SK-N-SH (cell line): ENCODE measurements around the gene CD34. TPM values are rescaled to one million over a fixed set of nuclear protein-coding genes. Genes with fewer than 3 reads are reported as not detected.

Experiments used
- CTCF ChIA-PET: fragments of 300-600, 350-600 bp; formaldehyde crosslinking; extraction: SDS; loops from one replicate; lab custom pipeline; 2021; lab: Yijun Ruan, JAX
- POLR2A ChIA-PET: fragments of 350-600 bp; sonication (Branson Sonifier 250); formaldehyde crosslinking; extraction: SDS; loops from one replicate; lab custom pipeline; 2020; ENCODE audit warnings: antibody characterized with exemption, inconsistent platforms; lab: Yijun Ruan, JAX
- DNase-seq: peaks from one replicate; pipeline ENCODE4 v3.0.0; 2012
- H2AFZ ChIP-seq: fragments of 200-600 bp; sonication (generic); 2 replicates; pipeline ENCODE4 v1.8.1; 2016; ENCODE audit warnings: antibody characterized with exemption, mild to moderate bottlenecking, low read depth
- H3F3A ChIP-seq: fragments of 200-600 bp; sonication (generic); replicated peaks from 2 replicates; pipeline ENCODE3; 2016; ENCODE audit warnings: antibody characterized with exemption, mild to moderate bottlenecking; ENCODE audit not compliant: insufficient read depth
- H3K27ac ChIP-seq, 2 experiments: fragments of 200-500 bp in 1 of 2; fragments of 200-600 bp in 1 of 2; sonication (Bioruptor generic) in 1 of 2; sonication (generic), shearing (Covaris generic) in 1 of 2; 2 replicates each; pipeline versions ENCODE4 v1.5.1 to v1.6.1; 2014 to 2016; ENCODE audit warnings: low read depth in 2 of 2, inconsistent platforms in 1 of 2, low read length in 1 of 2, mild to moderate bottlenecking in 1 of 2, mixed read lengths in 1 of 2
- H3K27me3 ChIP-seq: fragments of 200-600 bp; sonication (generic), shearing (Covaris generic); 2 replicates; pipeline ENCODE4 v1.6.1; 2016; ENCODE audit warnings: mixed run types; ENCODE audit not compliant: insufficient read depth
- H3K36me3 ChIP-seq, 2 experiments: fragments of 200-500 bp in 1 of 2; fragments of 200-600 bp in 1 of 2; sonication (Bioruptor generic) in 1 of 2; sonication (generic) in 1 of 2; replicated peaks in 1 of 2; 2 replicates each; pipeline versions ENCODE3 to v1.5.1; 2014 to 2016; ENCODE audit warnings: low read length in 1 of 2, mild to moderate bottlenecking in 1 of 2; ENCODE audit not compliant: insufficient read depth in 2 of 2, control insufficient read depth in 1 of 2
- H3K4me1 ChIP-seq, 2 experiments: fragments of 200-500 bp in 1 of 2; fragments of 200-600 bp in 1 of 2; sonication (Bioruptor generic) in 1 of 2; sonication (generic), shearing (Covaris generic) in 1 of 2; 2 replicates each; pipeline versions ENCODE4 v1.5.1 to v1.6.1; 2014 to 2016; ENCODE audit warnings: low read depth in 1 of 2, low read length in 1 of 2, mixed run types in 1 of 2; ENCODE audit not compliant: insufficient read depth in 2 of 2, control insufficient read depth in 1 of 2
- H3K4me2 ChIP-seq: fragments of 200-600 bp; sonication (generic), shearing (Covaris generic); 2 replicates; pipeline ENCODE4 v1.6.1; 2017; ENCODE audit warnings: mixed run types
- H3K4me3 ChIP-seq, 2 experiments: fragments of 200-500 bp in 1 of 2; fragments of 200-600 bp in 1 of 2; sonication (Bioruptor generic) in 1 of 2; sonication (generic), shearing (Covaris generic) in 1 of 2; 2 replicates each; pipeline versions ENCODE4 v1.5.1 to v1.8.1; 2014 to 2016; ENCODE audit warnings: low read depth in 2 of 2, inconsistent platforms in 1 of 2, low read length in 1 of 2, mild to moderate bottlenecking in 1 of 2, mixed read lengths in 1 of 2, moderate library complexity in 1 of 2
- H3K79me2 ChIP-seq: fragments of 200-600 bp; sonication (generic); 2 replicates; pipeline ENCODE4 v1.8.1; 2017; ENCODE audit warnings: mild to moderate bottlenecking; ENCODE audit not compliant: insufficient read depth
- H3K9ac ChIP-seq: fragments of 200-600 bp; sonication (generic); 2 replicates; pipeline ENCODE4 v1.6.1; 2017; ENCODE audit warnings: mixed run types
- H3K9me2 ChIP-seq: fragments of 200-600 bp; sonication (generic); 2 replicates; pipeline ENCODE4 v1.6.1; 2017; ENCODE audit warnings: mixed run types
- H3K9me3 ChIP-seq: fragments of 200-600 bp; sonication (generic); 2 replicates; pipeline ENCODE4 v1.6.1; 2017; ENCODE audit warnings: mixed run types, mild to moderate bottlenecking, moderate library complexity
- H4K20me1 ChIP-seq: fragments of 200-600 bp; sonication (generic); 2 replicates; pipeline ENCODE4 v1.6.1; 2017; ENCODE audit warnings: mild to moderate bottlenecking, mixed run types; ENCODE audit not compliant: insufficient read depth
- CHD2 ChIP-seq: fragments of 150-350 bp; IDR thresholded peaks from 2 replicates; pipeline ENCODE4 v1.6.1; 2018; ENCODE audit warnings: low read length; ENCODE audit not compliant: partially characterized antibody
- ELF1 ChIP-seq: IDR thresholded peaks from 2 replicates; pipeline ENCODE4 v1.4.0; 2012
- EP300 ChIP-seq, 2 experiments: IDR thresholded peaks; 2 replicates each; pipeline versions ENCODE4 v1.4.0 to v1.6.1; 2012; ENCODE audit warnings: borderline replicate concordance in 1 of 2, low read depth in 1 of 2, low read length in 1 of 2
- EZH2phosphoT487 ChIP-seq: fragments of 200-600 bp; sonication (generic); IDR thresholded peaks from 2 replicates; pipeline ENCODE4 v1.6.1; 2017; ENCODE audit warnings: low read depth, mixed run types, mild to moderate bottlenecking, antibody characterized with exemption, moderate library complexity, borderline replicate concordance
- FOSL2 ChIP-seq: IDR thresholded peaks from 2 replicates; pipeline ENCODE4 v1.4.0; 2012; ENCODE audit warnings: low read depth, mild to moderate bottlenecking, moderate library complexity, borderline replicate concordance
- FOXM1 ChIP-seq: IDR thresholded peaks from 2 replicates; pipeline ENCODE4 v1.4.0; 2012; ENCODE audit warnings: low read depth, mild to moderate bottlenecking
- GABPA ChIP-seq: IDR thresholded peaks from 2 replicates; pipeline ENCODE4 v1.4.0; 2012; ENCODE audit warnings: low read depth, mild to moderate bottlenecking
- GATA2 ChIP-seq: sonication (generic); formaldehyde crosslinking; IDR thresholded peaks from 2 replicates; pipeline ENCODE4 v1.5.0; 2020; ENCODE audit warnings: mild to moderate bottlenecking, missing genetic modification reagents
- JUND ChIP-seq: IDR thresholded peaks from 2 replicates; pipeline ENCODE4 v1.4.0; 2012
- MEF2A ChIP-seq: IDR thresholded peaks from 2 replicates; pipeline ENCODE4 v1.4.0; 2012; ENCODE audit warnings: low read depth, borderline replicate concordance
- MXI1 ChIP-seq: IDR thresholded peaks from 2 replicates; pipeline ENCODE4 v1.6.1; 2012; ENCODE audit warnings: mild to moderate bottlenecking, low read depth, low read length, improper control_type of control experiment
- NFIC ChIP-seq: IDR thresholded peaks from 2 replicates; pipeline ENCODE4 v1.4.0; 2012; ENCODE audit warnings: borderline replicate concordance
- NRF1 ChIP-seq: IDR thresholded peaks from 2 replicates; pipeline ENCODE4 v1.6.1; 2012; ENCODE audit warnings: low read depth, mild to moderate bottlenecking, low read length
- POLR2AphosphoS5 ChIP-seq: IDR thresholded peaks from 2 replicates; pipeline ENCODE4 v1.6.1; 2012; ENCODE audit warnings: low read depth, low read length
- RCOR1 ChIP-seq: fragments of 150-350 bp; IDR thresholded peaks from 2 replicates; pipeline ENCODE4 v1.6.1; 2017; ENCODE audit warnings: antibody characterized with exemption, low read length
- RFX5 ChIP-seq: IDR thresholded peaks from 2 replicates; pipeline ENCODE4 v1.6.1; 2012; ENCODE audit warnings: mild to moderate bottlenecking, improper control_type of control experiment, low read length
- RXRA ChIP-seq: IDR thresholded peaks from 2 replicates; pipeline ENCODE4 v1.4.0; 2012; ENCODE audit warnings: low read depth, mild to moderate bottlenecking, borderline replicate concordance
- SIN3A ChIP-seq: IDR thresholded peaks from 2 replicates; pipeline ENCODE4 v1.6.1; 2012; ENCODE audit warnings: low read depth, mild to moderate bottlenecking, low read length, moderate library complexity, borderline replicate concordance
- SMC3 ChIP-seq: IDR thresholded peaks from 2 replicates; pipeline ENCODE4 v1.6.1; 2012; ENCODE audit warnings: low read depth, low read length, improper control_type of control experiment
- TCF12 ChIP-seq: IDR thresholded peaks from 2 replicates; pipeline ENCODE4 v1.4.0; 2012
- TEAD4 ChIP-seq: IDR thresholded peaks from 2 replicates; pipeline ENCODE4 v1.4.0; 2012; ENCODE audit warnings: mild to moderate bottlenecking, borderline replicate concordance; ENCODE audit not compliant: insufficient read depth
- YY1 ChIP-seq: IDR thresholded peaks from 2 replicates; pipeline ENCODE4 v1.4.0; 2012; ENCODE audit warnings: low read depth, mild to moderate bottlenecking
- WGBS: methylation state at CpG from one replicate; pipeline ENCODE4 v1.1.6; 2017; ENCODE audit warnings: low lambda C conversion rate; 5-methylcytosine and 5-hydroxymethylcytosine counted together
- polyA plus RNA-seq, 3 experiments: library from polyadenylated mRNA; depleted of rRNA; stranded (reverse); fragments of >200 nt; gene quantifications; 2 replicates each; pipeline ENCODE4 v1.2.3, GENCODE V29; 2012
- TF ChIP-seq, protein P1 (sequence below): IDR thresholded peaks from 2 replicates; pipeline ENCODE4 v1.4.0; 2012; ENCODE audit warnings: low read depth
- TF ChIP-seq, protein P2 (sequence below): IDR thresholded peaks from 2 replicates; pipeline ENCODE4 v1.4.0; 2012; ENCODE audit warnings: low read depth, borderline replicate concordance
- TF ChIP-seq, protein P3 (sequence below): IDR thresholded peaks from 2 replicates; pipeline ENCODE4 v1.6.1; 2012; ENCODE audit warnings: mild to moderate bottlenecking, low read depth, low read length, moderate library complexity
- TF ChIP-seq, protein P4 (sequence below): fragments of 150-350 bp; IDR thresholded peaks from 2 replicates; pipeline ENCODE4 v1.6.1; 2017; ENCODE audit warnings: antibody characterized with exemption, low read length, low read depth, borderline replicate concordance

The CD34 gene
- polyA plus RNA-seq, 1 of the 3 experiments (the other 2 are of a cell fraction), result 0.59 TPM

DNA sequence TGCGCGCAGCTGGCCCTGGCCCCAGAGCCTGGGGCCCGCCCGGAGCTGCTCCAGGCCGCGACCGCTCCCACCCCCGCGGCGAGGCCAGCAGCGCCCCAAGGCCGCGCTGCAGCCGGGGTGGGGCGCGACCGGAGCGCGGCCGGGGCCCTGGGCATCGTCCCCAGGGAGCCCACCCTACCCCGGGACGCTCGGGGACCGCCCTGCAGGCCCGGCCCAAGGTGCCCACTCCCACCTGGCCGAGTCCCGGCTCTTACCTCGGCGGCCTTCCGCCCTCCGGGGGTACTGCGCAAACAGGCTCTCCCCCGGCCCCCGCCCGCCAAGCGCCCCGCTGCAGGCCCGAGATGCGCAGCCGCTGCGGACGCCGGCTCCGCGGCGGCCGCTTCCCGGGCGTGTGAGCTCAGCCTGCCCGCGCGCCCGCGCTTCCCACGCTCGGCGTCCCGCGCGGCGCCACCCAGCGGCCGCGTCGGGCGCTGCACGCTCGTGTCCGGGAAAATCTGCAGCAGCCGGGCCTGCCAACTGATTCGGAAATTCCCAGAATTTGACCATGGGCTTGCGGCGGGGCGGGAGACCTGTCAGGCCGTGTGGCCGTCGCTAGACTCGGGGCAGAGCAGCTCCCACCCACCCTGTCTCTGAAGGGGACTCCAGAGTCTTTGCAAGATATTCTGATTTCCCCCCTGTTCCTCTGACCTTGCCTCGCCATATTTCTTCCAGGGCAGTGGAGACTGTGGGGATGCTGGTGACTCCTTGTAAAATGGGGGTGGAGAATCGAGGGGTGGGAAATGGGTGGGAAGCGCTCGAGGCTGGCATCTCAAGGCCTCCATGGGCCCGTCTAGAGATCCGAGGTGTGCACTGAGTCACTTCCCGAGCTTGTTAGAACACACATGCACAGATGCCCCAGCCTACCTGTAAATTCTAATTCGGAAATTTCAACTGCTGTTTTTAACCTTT is 41.9 kb downstream of the CD34 start:
- DNase-seq, result peak; percentile 93
- POLR2A ChIA-PET, result interaction anchor here (1.3 kb wide), 1 partner anchor 94 kb away, joined by 4 read pairs; no protein-coding TSS in a partner anchor
- CTCF ChIA-PET, result interaction anchor here (0.5 to 10.8 kb wide), 42 partner anchors 8 to 300 kb away, joined by 3 to 181 read pairs (median 4); no protein-coding TSS in a partner anchor
- Histone ChIP-seq H4K20me1 (no peaks in the 10 kb centered on the region), H3K4me1 (peaks cover 0 to 32% of the 10 kb centered on the region in 2 experiments; a peak in 1 of 4 replicates), H3K27me3 (no peaks in the 10 kb centered on the region), H3K27ac (peak overlapping the region in 1 of 2 experiments; percentile 47; a peak in 1 of 4 replicates), H3K36me3 (peaks cover 0 to 20% of the 10 kb centered on the region in 2 experiments), H3K9me2 (no peaks in the 10 kb centered on the region), H3F3A (no peaks in the 10 kb centered on the region), H2AFZ (peak overlapping the region; percentile 84), H3K4me2 (peak overlapping the region; percentile 97), H3K79me2 (peaks cover 7% of the 10 kb centered on the region; the same call in 1 of the 2 replicates), H3K9me3 (no peaks in the 10 kb centered on the region), H3K4me3 (peak overlapping the region; percentile 78 to 85), H3K9ac (peak overlapping the region; percentile 90)
- 13% methylated on average over 45 of the region's 87 CpGs for WGBS
- TF ChIP-seq RFX5 (no peak), EP300 (IDR thresholded peaks at IDR 0.05; ENCODE audit: borderline replicate concordance in 1 of 2, low read depth in 1 of 2, low read length in 1 of 2) (no peak), POLR2AphosphoS5 (no peak; the same call in 1 of the 2 replicates), FOXM1 (no peak), SIN3A (no peak), GABPA (no peak), NFIC (no peak), FOSL2 (no peak), YY1 (no peak), CHD2 (no peak), RCOR1 (peak; percentile 52; the same call in 1 of the 2 replicates), TEAD4 (no peak), SMC3 (peak; percentile 71), EZH2phosphoT487 (no peak), ELF1 (no peak), MEF2A (no peak), RXRA (no peak), NRF1 (peak; percentile 59), TCF12 (no peak), GATA2 (no peak), JUND (no peak), MXI1 (peak; percentile 90)
- TF ChIP-seq, protein P1, sequence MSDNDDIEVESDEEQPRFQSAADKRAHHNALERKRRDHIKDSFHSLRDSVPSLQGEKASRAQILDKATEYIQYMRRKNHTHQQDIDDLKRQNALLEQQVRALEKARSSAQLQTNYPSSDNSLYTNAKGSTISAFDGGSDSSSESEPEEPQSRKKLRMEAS, result peak; percentile 60; the same call in 1 of the 2 replicates
- TF ChIP-seq, protein P2, sequence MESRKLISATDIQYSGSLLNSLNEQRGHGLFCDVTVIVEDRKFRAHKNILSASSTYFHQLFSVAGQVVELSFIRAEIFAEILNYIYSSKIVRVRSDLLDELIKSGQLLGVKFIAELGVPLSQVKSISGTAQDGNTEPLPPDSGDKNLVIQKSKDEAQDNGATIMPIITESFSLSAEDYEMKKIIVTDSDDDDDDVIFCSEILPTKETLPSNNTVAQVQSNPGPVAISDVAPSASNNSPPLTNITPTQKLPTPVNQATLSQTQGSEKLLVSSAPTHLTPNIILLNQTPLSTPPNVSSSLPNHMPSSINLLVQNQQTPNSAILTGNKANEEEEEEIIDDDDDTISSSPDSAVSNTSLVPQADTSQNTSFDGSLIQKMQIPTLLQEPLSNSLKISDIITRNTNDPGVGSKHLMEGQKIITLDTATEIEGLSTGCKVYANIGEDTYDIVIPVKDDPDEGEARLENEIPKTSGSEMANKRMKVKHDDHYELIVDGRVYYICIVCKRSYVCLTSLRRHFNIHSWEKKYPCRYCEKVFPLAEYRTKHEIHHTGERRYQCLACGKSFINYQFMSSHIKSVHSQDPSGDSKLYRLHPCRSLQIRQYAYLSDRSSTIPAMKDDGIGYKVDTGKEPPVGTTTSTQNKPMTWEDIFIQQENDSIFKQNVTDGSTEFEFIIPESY, result no peak
- TF ChIP-seq, protein P3, sequence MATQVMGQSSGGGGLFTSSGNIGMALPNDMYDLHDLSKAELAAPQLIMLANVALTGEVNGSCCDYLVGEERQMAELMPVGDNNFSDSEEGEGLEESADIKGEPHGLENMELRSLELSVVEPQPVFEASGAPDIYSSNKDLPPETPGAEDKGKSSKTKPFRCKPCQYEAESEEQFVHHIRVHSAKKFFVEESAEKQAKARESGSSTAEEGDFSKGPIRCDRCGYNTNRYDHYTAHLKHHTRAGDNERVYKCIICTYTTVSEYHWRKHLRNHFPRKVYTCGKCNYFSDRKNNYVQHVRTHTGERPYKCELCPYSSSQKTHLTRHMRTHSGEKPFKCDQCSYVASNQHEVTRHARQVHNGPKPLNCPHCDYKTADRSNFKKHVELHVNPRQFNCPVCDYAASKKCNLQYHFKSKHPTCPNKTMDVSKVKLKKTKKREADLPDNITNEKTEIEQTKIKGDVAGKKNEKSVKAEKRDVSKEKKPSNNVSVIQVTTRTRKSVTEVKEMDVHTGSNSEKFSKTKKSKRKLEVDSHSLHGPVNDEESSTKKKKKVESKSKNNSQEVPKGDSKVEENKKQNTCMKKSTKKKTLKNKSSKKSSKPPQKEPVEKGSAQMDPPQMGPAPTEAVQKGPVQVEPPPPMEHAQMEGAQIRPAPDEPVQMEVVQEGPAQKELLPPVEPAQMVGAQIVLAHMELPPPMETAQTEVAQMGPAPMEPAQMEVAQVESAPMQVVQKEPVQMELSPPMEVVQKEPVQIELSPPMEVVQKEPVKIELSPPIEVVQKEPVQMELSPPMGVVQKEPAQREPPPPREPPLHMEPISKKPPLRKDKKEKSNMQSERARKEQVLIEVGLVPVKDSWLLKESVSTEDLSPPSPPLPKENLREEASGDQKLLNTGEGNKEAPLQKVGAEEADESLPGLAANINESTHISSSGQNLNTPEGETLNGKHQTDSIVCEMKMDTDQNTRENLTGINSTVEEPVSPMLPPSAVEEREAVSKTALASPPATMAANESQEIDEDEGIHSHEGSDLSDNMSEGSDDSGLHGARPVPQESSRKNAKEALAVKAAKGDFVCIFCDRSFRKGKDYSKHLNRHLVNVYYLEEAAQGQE, result no peak
- TF ChIP-seq, protein P4, sequence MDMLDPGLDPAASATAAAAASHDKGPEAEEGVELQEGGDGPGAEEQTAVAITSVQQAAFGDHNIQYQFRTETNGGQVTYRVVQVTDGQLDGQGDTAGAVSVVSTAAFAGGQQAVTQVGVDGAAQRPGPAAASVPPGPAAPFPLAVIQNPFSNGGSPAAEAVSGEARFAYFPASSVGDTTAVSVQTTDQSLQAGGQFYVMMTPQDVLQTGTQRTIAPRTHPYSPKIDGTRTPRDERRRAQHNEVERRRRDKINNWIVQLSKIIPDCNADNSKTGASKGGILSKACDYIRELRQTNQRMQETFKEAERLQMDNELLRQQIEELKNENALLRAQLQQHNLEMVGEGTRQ, result no peak
